Body of pancreas (tissue), 4 donors: ENCODE results near the gene ANKRD18A.
"Not testable (repeated sequence)": the region's sequence is repeated elsewhere in the genome, so short reads cannot be mapped to it uniquely, and the experiment has no call there.

Source experiments
- CTCF ChIP-seq, 7 experiments: fragments of 450-650 bp in 4 of 7; fragments of 200-600 bp in 3 of 7; sonication (generic) in 3 of 7; IDR thresholded peaks; one replicate each; pipeline ENCODE4 v1.5.1; 2016 to 2019; ENCODE audit warnings: antibody characterized with exemption in 7 of 7
- POLR2A ChIP-seq, 3 donors: fragments of 450-650 bp; IDR thresholded peaks; one replicate each; pipeline ENCODE4 v1.6.1; 2016; ENCODE audit warnings: antibody characterized with exemption in 3 of 3, mild to moderate bottlenecking in 2 of 3

GRCh38 chr9:38559172-38559571 is 61.2 kb downstream of the ANKRD18A start:
- not testable (repeated sequence) for TF ChIP-seq CTCF, POLR2A (IDR thresholded peaks at IDR 0.05)
